GM19395 (cell line): ENCODE results near the gene PRRX2.

Experiments used
- ATAC-seq: cut with Tn5 transposase; IDR thresholded peaks from one replicate; pipeline ENCODE4 v1.9.1; 2021; ENCODE audit warnings: mild to moderate bottlenecking, moderate library complexity; ENCODE audit not compliant: unreplicated experiment

PRRX2 gene

DNA sequence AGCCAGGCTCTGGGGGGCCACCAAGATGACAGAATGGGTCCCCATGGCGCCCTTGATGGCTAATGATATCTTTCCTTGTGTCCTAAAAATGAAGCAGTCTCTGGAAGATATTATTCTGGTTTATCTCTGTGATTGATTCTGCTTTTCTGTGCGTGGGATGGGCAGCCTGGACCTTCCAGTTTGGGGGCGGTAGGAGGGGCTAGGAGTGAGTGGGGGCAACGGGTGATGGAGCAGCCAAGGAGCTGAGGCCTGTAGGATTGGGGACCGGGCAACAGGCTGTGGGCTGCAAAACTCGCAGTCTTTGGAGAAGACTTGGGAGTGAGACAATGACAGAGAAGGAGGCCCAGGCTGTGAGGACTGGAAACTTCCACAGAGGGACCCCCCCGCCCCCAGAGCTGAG is 8.8 kb downstream of the PRRX2 start:
- no peak for ATAC-seq

DNA sequence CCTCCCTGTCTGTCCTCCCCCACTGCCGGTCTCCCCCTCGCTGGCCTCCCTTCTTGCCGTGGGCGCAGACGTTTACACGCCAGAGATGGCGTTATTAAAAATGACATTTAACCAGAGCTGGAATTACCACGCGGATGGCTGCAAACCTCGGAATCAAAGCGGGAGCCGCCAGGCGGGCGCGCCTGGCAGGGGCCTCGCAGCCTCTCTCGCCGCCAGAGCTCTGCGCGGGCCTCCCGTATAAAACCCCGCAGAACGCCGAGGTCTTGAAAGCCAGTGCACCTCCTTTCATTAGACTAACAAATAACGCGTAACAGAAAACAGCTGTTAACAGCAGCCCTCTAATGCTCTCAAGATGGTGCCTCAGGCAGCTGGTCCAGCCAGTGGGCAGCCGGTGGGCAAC is 10.2 kb downstream of the PRRX2 start:
- no peak for ATAC-seq

DNA sequence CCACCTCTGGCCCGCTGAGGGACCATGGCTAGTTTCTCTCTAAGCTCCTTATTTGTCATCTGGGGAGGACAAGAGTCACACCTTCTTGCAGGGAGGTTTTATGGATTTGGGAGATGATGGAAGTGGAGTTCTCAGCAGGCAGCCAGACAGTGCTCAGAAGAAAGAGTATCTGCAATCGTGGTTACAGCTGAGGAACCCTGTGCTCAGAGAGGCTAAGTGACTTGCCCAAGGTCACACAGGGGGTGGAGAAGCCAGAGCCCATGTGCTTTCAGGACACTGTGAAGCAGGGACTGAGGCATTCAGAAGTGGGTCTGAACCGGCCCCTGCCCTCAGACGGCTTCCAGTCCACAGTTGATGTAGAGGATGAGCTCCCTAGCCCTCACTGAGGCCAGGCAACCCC is 10.8 kb downstream of the PRRX2 start:
- no peak for ATAC-seq

DNA sequence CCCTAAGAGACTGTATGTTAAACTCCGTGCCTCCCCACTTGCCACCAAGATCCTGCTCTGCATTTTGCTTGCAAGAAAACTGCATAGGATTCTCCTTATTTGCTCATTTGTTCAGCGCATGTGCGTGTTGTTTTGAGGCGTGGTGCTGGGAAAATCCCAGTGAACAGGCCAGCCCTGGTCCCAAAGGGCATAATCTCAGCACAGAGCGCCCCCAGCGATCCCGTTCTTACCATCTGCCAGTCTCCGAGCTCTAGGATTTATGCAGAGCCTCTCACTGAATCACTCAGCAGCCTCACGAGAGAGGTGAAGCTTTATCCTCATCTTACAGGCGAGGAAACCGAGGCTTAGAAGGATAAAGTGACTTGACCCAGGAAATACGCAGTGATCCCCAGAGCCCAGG is 11.5 kb downstream of the PRRX2 start:
- no peak for ATAC-seq

DNA sequence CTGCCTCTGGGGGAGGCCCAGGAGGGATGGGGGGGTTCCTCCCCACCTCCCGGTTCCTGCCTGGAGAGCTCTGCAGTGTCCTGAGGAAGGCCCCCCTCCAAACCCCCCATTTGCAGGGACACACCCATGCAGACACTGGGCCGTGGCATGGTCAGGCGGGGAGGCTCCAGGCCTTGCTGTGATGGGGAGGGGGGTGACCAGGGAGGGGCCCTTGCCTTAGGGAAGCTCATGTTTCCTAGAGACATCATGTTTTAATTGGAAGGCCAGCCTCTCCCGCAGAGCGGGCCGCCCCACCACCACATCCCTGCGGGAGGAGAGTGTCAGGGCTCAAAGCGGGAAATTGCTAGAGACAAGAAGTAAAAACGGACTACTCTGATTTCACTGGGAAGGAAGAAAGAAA is 12.0 kb downstream of the PRRX2 start:
- ATAC-seq, result no peak

DNA sequence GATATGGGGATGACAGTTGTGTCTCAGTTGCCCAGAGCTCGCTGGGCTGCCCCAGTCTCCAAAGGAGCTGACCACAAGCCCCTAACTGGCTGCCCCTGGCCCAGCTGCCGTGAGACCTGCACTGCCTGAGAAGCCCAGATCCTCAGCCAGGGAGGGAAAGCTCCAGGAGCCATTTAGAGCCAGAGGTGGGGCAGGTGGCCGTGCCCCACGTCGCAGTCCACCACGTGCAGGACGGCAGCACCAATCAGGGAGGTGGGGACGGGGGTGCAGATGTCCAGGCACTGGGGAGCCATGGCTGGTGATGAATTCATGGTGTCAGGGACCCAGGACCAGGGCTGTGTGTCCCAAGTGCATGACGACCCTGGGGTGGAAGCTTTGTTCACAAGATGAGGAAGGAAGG is 13.4 kb downstream of the PRRX2 start:
- ATAC-seq, result no peak

DNA sequence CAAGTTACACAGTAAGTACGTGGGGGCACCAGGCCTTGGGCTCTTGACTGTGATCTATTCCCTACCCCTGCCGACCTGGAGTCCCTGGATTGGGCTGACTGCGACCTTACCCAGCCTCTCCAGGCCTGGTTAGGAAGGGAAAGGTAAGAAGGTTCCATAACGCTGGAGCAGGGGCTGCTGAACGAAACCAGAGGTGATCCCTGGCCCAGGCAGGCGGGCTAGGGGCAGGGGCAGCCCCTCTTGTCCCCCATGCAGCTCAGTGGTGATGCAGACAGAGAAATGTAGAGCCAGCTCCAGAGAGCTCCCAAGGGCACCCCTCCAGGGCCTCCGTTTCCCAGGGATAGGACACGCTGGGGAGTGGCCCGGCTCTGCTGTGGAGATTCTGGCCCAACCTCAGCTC is 14.1 kb downstream of the PRRX2 start:
- ATAC-seq, result no peak

DNA sequence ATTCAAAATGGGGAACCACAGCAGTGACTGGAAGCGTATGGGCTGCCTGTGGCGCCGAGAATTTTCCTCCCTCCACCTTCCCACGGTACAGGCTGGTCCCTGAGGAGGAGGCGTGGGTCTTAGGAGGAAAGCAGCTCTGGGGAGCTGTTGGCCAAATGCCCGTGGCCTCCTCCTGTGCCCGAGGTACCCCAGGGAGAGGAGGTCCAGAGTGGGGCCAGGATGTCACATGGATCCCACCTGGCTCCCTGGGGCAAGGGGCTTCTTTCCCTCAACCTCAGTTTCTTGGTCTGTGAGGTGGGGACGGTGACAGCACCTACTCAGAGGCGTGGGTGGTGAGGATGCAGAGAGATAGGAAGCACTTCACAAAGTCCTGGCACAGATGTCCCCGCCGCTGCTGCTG is 16.5 kb downstream of the PRRX2 start:
- ATAC-seq, result no peak

DNA sequence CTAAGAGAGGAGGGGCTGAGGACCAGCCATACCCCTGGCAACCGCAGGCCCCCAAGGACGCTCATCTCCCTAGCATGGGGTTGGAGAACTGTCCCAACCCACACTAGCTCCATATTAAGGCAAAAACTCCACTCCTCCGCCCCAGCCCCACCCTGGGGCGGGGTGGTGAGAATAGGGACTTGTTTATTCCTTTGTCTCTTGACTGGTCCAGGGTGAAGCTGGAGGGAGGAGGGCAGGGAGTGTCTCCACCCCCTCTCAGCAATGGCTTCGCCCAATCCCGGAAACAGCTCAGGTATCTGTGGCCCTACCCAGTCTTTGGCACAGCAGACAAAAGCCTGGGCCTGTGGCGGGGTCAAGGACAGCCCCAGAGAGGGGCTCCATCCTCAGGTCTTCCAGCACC is 16.9 kb downstream of the PRRX2 start:
- no peak for ATAC-seq

DNA sequence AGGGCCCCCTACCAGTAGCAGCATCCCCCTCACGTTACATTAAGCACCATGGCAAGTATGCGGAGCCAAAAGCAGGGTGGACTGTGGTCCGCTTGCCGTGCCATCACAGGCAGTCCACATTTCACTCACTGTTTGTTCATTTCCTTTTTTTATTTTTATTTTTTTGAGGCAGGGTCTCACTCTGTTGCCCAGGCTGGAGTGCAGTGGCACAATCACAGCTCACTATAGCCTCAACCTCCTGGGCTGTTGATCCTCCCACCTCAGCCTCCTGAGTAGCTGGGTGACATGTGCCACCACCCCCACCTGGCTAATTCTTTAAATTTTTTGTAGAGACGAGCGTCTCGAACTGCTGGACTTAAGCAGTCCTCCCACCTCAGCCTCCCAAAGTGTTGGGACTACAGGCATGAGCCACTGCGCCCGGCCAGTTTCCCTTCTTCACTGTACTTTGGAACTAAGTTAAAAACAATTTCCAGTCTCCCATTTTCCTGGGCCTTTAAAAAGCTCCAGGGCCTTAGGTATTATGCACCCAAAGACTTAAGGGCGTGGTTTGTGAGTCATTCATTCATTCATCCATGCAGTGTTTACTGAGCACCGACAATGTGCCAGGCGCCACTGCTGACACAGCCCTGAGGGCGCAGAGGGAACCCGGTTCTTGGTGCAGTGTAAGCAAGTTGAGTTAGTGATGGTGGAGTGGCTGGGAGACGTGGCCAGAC is 19.9 kb downstream of the PRRX2 start:
- no peak for ATAC-seq

DNA sequence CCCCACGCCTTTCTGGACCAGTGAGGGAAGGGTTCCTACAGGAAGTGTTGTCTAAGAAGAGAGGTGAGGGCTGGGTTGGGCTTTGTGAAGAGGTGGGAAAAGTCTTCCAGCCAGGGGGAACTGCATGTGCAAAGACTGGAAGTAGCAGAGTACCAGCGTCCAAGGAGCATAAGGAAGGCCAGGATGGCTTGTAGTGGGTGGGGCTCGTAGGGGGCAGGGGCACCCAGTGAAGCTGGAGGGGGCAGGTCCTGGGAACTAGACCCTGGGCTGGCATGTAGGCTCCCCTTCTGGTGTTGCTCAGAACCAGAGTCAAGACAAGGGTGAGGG is 20.4 kb downstream of the PRRX2 start:
- ATAC-seq, result no peak

DNA sequence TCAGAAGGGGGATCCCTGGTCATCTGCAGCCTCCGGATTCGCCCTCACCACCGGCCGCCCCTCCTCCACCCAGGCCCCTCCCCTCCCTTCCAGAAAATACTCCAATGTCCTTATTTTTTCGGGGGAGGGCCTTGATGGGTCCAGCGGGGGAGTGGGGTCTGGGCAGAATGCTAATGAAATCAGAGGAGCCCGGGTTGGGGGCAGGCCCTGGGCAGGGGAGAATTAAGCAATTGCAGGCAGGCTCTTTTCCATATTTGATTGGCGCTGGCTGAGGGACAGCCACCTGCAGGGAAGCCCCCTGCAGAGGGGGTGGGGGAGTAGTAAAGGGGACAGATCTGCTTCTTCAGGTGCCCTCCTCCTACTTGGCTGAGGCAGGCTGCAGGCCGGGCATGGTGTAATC is 21.3 kb downstream of the PRRX2 start:
- ATAC-seq, result no peak

DNA sequence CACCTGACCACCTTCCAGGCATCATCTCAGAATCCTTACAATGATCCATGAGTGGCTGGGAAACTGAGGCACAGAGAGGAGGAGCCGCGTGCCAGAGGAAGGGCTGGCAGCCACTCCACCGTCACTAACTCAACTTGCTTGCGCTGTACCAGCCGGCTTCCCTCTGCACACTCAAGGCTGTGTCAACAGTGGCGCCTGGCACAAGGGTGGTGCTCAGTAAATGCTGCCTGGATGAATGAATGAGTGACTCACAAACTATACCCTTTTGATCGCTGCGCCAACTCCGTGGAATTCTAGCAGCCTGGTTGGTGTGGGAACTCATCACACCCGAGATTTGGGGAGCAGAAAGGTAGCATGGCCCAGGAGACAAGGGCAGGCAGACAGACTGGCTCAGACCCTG is 21.9 kb downstream of the PRRX2 start:
- ATAC-seq, result no peak

DNA sequence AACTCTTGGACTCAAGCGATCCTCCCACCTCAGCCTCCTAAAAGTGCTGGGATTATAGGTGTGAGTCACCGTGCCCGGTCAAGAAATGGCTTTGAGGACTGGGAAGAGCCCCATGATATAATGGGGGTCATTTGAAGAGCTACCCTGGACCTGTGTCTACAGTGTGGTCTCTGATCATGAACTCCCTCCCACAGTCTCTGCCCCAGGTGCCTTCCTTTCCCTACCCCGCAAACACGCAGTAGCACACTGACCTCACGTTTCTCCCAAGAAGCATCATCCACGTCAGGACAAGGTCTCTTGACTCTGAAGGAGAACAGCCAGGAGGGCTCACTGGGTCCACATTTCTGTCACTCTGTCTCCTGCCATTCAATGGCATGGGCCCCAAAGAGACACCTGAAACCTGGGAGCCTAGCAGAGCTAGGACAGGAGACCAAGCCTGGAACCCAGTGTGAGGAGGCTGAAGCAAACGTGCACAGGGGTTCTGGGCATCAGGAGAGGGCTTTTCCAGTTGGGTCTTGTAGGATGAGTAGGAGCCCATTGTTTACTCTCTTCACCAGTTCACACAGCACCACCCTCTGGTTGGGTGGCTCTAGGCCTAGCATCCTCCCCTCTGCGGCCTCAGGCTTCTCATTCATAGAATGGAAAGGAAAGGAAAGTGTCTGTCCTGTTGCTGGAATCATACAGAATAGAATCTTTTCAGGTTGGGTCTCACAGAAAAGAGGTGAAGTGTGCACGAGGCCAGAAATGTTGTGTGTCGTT is 23.0 kb downstream of the PRRX2 start:
- no peak for ATAC-seq

DNA sequence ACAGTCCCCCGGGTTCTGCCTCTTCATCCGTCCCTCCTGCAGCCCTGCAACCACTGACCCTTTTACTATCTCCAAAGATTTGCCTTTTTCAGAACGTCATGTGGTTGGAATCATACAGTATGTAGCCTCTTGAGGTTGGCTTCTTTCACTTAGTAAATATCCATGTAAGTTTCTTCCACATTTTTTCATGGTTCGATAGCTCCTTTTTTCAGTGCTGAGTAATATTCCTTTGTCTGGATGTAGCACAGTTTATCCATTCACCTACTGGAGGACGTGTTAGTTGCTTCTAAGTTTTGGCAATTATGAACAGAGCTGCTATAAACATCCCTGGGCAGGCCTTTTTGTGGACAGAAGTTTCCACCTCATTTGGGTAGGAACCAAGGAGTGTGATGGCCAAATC is 27.1 kb downstream of the PRRX2 start:
- ATAC-seq, result no peak

DNA sequence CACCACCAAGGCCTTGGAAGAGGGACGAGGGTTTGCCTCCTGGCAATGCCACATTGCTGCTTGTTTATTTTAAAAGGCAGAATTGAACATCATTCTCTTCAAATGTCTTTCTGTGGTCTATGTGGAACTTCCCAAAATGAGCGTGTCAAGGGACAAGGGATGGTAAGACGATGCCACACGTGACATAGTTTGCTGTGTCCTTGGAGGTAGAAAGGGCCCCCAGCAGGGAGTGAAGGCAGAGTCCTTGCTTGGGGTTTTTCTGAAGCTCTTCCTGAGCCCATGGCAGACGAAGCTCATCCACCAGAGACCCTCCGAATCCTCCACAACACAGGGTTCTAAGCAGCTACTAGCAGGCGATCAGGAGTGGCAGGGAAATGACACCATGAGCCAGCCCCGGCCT is 28.3 kb downstream of the PRRX2 start:
- ATAC-seq, result no peak

DNA sequence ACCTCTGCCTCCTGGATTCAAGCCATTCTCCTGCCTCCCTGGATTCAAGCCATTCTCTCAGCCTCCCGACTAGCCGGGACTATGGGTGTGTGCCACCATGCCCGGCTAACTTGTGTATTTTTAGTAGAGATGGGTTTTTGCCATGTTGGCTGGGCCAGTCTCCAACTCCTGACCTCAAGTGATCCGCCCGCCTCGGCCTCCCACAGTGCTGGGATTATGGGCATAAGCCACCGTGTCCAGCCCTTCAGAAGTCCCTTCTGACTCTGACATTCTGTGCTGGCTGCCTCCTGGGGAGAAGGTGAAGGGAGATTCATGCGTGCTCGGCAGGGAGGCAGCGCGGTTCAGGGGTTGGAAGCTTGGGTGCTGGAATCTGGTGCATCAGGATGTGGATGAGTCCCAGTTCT is 28.8 kb downstream of the PRRX2 start:
- ATAC-seq, result no peak

DNA sequence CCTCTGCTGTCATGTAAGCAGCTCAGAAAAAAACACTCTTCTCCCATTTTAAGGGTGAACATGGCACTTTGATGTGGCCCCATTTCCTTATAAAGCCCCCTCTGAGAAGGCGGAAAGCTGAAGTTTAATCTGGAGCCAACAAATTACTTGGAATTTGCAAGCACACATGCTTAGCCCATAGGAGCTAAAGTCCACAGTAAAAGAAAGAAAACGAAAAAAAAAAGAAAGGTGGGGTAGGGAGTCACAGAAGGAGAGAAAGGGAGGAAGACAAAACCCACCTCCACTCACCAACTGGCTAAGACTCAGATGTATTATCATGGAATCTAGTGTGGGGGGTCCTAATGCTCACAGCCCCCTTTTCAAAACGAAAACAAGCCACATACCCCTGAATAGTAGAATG is 30.4 kb downstream of the PRRX2 start:
- ATAC-seq, result no peak

DNA sequence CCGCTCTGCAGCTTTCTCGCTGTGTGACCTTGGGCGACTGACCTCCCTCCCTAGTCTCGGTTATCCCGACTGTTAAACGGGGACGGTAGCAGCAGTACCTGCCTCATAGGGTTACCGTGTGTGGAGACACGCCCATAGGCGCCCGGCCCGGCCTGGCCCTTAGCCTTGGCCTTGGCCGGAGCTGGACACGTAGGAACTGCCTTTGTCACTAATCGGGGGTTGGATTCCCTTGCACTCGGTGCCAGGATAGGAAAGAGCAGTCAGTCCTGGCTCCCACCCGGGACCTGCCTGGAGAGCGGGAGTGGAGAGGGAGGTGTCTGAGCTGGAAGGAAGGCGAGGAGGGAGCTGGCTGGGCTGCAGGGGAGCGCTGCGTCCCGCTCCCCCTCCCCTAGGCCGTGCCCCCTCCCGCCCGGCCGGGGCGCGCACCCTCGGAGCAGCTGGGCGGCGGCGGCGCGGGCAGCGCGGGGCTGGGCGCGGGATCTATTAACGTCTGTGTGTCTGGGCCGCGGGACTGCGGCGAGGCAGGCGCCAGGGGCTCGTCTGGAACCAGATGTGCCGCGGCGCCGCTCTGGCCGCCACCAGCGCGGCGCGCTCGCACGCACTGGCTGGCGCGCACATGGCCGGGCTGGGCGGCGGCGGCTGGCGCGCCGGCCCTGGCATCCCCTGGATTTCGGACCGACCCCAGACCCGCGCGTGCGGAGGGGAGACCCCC is 31.7 kb downstream of the PRRX2 start:
- ATAC-seq, result no peak

DNA sequence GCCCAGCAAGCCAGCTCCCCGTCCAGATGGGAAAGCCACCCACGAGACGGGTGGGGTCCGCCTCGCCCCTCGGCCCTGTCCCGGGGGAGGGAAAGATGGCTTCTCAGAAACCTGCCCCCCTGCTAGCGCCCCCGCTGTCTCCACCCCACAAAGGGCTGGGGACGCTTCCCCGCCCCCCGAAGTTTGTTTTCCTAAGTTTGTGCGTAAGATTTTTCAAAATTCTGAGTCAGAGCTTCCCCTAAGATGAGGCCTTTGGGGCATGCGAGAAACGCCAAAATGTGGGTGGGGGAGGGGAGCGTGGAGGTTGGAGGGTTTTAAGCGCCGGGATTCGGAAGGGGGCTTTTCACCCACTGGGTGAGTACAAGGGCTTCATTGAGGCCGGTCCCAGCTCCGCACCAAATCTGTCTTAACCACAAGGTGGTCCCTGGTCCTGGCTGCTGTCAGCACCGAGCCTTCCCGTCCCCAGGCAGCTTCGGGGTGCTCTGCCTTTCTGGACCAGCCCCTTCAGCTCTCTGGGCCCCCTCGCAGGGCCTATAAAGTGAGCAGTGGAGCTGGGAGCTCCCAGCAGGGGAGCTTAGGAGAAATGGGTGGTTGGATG is 32.3 kb downstream of the PRRX2 start:
- no peak for ATAC-seq

DNA sequence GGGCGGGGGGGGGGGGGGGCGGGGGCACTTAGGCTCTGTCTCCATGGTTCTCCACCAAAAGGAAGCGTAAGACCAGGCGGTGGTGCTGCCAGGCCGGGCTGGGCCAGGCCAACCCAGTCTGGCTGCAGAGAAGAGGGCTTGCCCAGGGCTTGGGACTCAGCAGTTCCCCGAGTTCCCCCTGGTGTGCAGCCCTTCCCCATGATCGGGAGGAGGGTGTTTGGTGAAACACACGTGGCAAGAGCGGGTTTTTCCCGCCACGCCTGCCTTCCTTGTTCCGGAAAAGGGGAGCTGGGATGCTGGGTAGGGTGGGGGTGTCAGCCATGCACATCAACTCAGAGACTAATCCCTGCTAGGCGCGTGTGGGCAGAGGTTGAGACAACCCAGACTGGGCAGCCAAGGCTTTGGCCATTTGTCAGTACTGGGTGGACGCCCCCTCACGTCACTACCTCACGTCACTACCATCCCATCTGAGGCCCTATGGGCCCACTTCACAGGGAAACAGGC is 32.9 kb downstream of the PRRX2 start:
- ATAC-seq, result no peak

DNA sequence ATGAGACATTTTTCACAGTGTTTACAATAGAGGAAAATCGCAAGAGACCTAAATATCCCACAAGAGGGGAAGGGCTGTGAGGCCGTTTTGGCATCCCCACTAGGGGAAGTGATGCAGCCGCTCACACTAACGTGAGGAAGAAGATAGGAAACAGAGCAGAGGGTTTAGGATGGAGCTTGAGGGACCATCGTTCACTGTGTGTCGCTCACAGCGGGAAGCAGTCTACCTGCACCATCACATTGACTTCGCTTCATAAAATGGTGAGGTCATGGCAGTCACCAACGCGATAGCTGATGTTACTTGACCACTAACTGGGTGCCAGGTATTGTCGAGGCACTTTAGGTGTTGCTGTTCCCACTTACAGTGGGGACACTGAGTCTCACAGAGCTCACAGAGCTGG is 35.6 kb downstream of the PRRX2 start:
- no peak for ATAC-seq
